PC-9 (cell line): ENCODE data around the gene E2F3.

Experiments used
- EZH2 ChIP-seq: fragments of 200-600 bp; sonication (generic); IDR thresholded peaks from 2 replicates; pipeline ENCODE4 v1.8.0; 2017; ENCODE audit warnings: antibody characterized with exemption, low read depth
- TF ChIP-seq, protein P1 (sequence below): fragments of 200-600 bp; sonication (generic); conservative IDR thresholded peaks from 2 replicates; pipeline ENCODE4 v1.6.1; 2017; ENCODE audit warnings: mixed run types, antibody characterized with exemption, mild to moderate bottlenecking, moderate library complexity

DNA sequence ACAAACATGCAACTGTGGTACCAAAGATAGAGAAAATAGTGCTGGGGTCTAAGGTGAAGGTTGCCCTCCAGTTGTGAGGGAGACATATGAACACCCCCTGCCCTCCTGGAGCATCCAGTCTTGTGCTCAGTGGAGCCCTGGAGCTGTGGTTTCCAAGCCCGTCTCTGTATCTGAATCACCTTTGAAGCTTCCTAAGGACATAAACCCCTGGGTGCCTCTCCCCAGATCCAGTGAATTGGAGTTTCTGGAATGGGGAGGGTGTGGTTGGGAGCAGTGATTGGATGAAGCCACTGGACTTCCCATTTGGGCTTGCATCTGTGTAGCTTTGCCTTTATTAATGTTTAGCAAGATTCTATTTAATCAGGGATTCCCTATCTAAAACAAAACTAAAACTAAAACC is 22.4 kb upstream of the E2F3 start:
- TF ChIP-seq, protein P1, sequence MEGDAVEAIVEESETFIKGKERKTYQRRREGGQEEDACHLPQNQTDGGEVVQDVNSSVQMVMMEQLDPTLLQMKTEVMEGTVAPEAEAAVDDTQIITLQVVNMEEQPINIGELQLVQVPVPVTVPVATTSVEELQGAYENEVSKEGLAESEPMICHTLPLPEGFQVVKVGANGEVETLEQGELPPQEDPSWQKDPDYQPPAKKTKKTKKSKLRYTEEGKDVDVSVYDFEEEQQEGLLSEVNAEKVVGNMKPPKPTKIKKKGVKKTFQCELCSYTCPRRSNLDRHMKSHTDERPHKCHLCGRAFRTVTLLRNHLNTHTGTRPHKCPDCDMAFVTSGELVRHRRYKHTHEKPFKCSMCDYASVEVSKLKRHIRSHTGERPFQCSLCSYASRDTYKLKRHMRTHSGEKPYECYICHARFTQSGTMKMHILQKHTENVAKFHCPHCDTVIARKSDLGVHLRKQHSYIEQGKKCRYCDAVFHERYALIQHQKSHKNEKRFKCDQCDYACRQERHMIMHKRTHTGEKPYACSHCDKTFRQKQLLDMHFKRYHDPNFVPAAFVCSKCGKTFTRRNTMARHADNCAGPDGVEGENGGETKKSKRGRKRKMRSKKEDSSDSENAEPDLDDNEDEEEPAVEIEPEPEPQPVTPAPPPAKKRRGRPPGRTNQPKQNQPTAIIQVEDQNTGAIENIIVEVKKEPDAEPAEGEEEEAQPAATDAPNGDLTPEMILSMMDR, result no peak
- no peak for TF ChIP-seq EZH2
